SK-N-SH treated with all-trans-retinoic acid at 6 μM for 48 hours (cell line): Measurements from ENCODE around the gene FBH1.

Source experiments
- GLIS3 ChIP-seq: fragments of 250-450 bp; sonication (Bioruptor Pico); IDR thresholded peaks from 2 replicates; pipeline ENCODE4 v1.5.0; 2020; ENCODE audit warnings: mild to moderate bottlenecking, moderate library complexity
- RARB ChIP-seq: fragments of 250-450 bp; sonication (Bioruptor Pico); IDR thresholded peaks from 2 replicates; pipeline ENCODE4 v1.8.0; 2021; ENCODE audit warnings: mild to moderate bottlenecking, moderate library complexity
- ZC3H10 ChIP-seq: fragments of 250-450 bp; sonication (Bioruptor Pico); IDR thresholded peaks from 2 replicates; pipeline ENCODE4 v1.5.1; 2021; ENCODE audit warnings: mild to moderate bottlenecking, moderate library complexity
- ZFP3 ChIP-seq: fragments of 250-450 bp; sonication (Bioruptor Pico); IDR thresholded peaks from 2 replicates; pipeline ENCODE4 v1.5.0; 2020; ENCODE audit warnings: mild to moderate bottlenecking, moderate library complexity
- TF ChIP-seq, protein P1 (sequence below): fragments of 250-450 bp; sonication (Bioruptor Pico); IDR thresholded peaks from 2 replicates; pipeline ENCODE4 v1.8.0; 2020; ENCODE audit warnings: mild to moderate bottlenecking, moderate library complexity, borderline replicate concordance

- TF ChIP-seq ZFP3, result no peak
- no peak for TF ChIP-seq ZC3H10 (CRISPR knock-in tag)
- TF ChIP-seq, protein P1, sequence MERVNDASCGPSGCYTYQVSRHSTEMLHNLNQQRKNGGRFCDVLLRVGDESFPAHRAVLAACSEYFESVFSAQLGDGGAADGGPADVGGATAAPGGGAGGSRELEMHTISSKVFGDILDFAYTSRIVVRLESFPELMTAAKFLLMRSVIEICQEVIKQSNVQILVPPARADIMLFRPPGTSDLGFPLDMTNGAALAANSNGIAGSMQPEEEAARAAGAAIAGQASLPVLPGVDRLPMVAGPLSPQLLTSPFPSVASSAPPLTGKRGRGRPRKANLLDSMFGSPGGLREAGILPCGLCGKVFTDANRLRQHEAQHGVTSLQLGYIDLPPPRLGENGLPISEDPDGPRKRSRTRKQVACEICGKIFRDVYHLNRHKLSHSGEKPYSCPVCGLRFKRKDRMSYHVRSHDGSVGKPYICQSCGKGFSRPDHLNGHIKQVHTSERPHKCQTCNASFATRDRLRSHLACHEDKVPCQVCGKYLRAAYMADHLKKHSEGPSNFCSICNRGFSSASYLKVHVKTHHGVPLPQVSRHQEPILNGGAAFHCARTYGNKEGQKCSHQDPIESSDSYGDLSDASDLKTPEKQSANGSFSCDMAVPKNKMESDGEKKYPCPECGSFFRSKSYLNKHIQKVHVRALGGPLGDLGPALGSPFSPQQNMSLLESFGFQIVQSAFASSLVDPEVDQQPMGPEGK (CRISPR knock-in tag), result no peak
- TF ChIP-seq GLIS3 (CRISPR knock-in tag), result no peak
- TF ChIP-seq RARB, result no peak
Observed at GRCh38 chr10:5930272-5930671, 40.2 kb downstream of the FBH1 start.
